LHCN-M2 (cell line): Measurements from ENCODE around the gene CRTC2. TPM values are rescaled to one million over a fixed set of nuclear protein-coding genes. Genes with fewer than 3 reads are reported as not detected.

ENCODE experiments used
- total RNA-seq: library from RNA; depleted of rRNA; stranded (reverse); fragments of >200 nt; gene quantifications from 2 replicates; pipeline ENCODE4 v1.2.3, GENCODE V29; 2014; rRNA removed

Gene CRTC2
- total RNA-seq, 1 experiment from 2014 or later: 10.3 TPM

Other genes starting within 250 kb of the CRTC2 start
- 30.2 and 34.7 TPM in 2 replicates for gene INTS3, start 230.6 kb downstream of the CRTC2 start, total RNA-seq
- gene SLC27A3, start 183.2 kb downstream of the CRTC2 start, total RNA-seq: 0.38 and 0.98 TPM in 2 replicates
- gene GATAD2B, start 35.6 kb downstream of the CRTC2 start, total RNA-seq: 3.7 and 5.1 TPM in 2 replicates
- gene DENND4B, start 11.9 kb downstream of the CRTC2 start, total RNA-seq: 15.4 and 16.1 TPM in 2 replicates
- gene SLC39A1, start 4.9 kb upstream of the CRTC2 start, total RNA-seq: 136 and 150 TPM in 2 replicates
- gene CREB3L4, start 9.3 kb upstream of the CRTC2 start, total RNA-seq: 6.0 and 6.9 TPM in 2 replicates
- 148 and 161 TPM in 2 replicates for gene JTB, start 19.1 kb upstream of the CRTC2 start, total RNA-seq
- 45.4 and 55.8 TPM in 2 replicates for gene RAB13, start 27.7 kb upstream of the CRTC2 start, total RNA-seq
- 1,078 and 1,241 TPM in 2 replicates for gene RPS27, start 32.1 kb upstream of the CRTC2 start, total RNA-seq
- not detected in 2 replicates for gene NUP210L, start 196.5 kb upstream of the CRTC2 start, total RNA-seq
- 1,027 and 1,163 TPM in 2 replicates for gene TPM3, start 233.5 kb upstream of the CRTC2 start, total RNA-seq
- gene CFAP141, start 247.7 kb upstream of the CRTC2 start, total RNA-seq: not detected in 2 replicates